Kidney (tissue), 14 donors: ENCODE results near the gene ATG16L2. TPM values are rescaled to one million over a fixed set of nuclear protein-coding genes. Genes with fewer than 3 reads are reported as not detected.
"Not testable (repeated sequence)": the region's sequence is repeated elsewhere in the genome, so short reads cannot be mapped to it uniquely, and the experiment has no call there.

Experiments used
- DNase-seq, 5 donors: peaks; one replicate each; pipeline ENCODE4 v3.0.0-alpha.2; 2013 to 2020
- FAIRE-seq: peaks from 2 replicates; lab custom pipeline; 2012; peaks lifted over from hg19 to GRCh38; lab: Jason Lieb, UNC
- H3K27ac ChIP-seq, 2 donors: one replicate each; pipeline ENCODE4 v1.7.0; 2013; ENCODE audit warnings: low read depth in 2 of 2, low read length in 2 of 2, inconsistent platforms in 1 of 2
- H3K27me3 ChIP-seq: one replicate; pipeline ENCODE4 v1.7.1; 2013; ENCODE audit warnings: low read length, inconsistent platforms; ENCODE audit not compliant: control insufficient read depth, insufficient read depth
- H3K36me3 ChIP-seq, 3 donors: one replicate each; pipeline versions ENCODE4 v1.7.0 to v1.7.1; 2013; ENCODE audit warnings: low read length in 3 of 3, control low read depth in 1 of 3, inconsistent platforms in 1 of 3; ENCODE audit not compliant: insufficient read depth in 3 of 3, control insufficient read depth in 2 of 3
- H3K4me1 ChIP-seq, 3 donors: one replicate each; pipeline versions ENCODE4 v1.7.0 to v1.7.1; 2013; ENCODE audit warnings: low read length in 3 of 3, inconsistent platforms in 1 of 3, low read depth in 1 of 3; ENCODE audit not compliant: control insufficient read depth in 2 of 3, insufficient read depth in 2 of 3
- H3K4me3 ChIP-seq, 3 donors: one replicate each; pipeline versions ENCODE4 v1.7.0 to v1.8.1; 2013; ENCODE audit warnings: low read length in 3 of 3, control low read depth in 1 of 3, inconsistent platforms in 1 of 3
- H3K9ac ChIP-seq, 3 donors: one replicate each; pipeline versions ENCODE4 v1.7.0 to v1.7.1; 2013; ENCODE audit warnings: low read length in 3 of 3, control low read depth in 1 of 3, inconsistent platforms in 1 of 3
- H3K9me3 ChIP-seq, 3 donors: one replicate each; pipeline versions ENCODE4 v1.7.0 to v1.7.1; 2013; ENCODE audit warnings: low read length in 3 of 3, control low read depth in 1 of 3, inconsistent platforms in 1 of 3; ENCODE audit not compliant: control insufficient read depth in 2 of 3, insufficient read depth in 1 of 3
- CTCF ChIP-seq: IDR thresholded peaks from 3 replicates; pipeline ENCODE4 v1.5.1; 2012; ENCODE audit warnings: mild to moderate bottlenecking, moderate library complexity, borderline replicate concordance; ENCODE audit not compliant: insufficient read depth; ENCODE audit errors: extremely low read depth
- intact Hi-C: fragments of 100-400 bp; cut with DNase I; formaldehyde crosslinking; loops from one replicate; pipeline ENCODE4 v1.11.1; 2022
- polyA plus RNA-seq: library from polyadenylated mRNA; stranded (reverse); fragments of 350-450 nt; fragmentation: Illumina TruSeq; extraction: RNeasy Lipid Tissue Mini Kit (QIAGEN cat#74804); gene quantifications from one replicate; pipeline ENCODE4 v1.2.3, GENCODE V29; 2014; ENCODE audit warnings: low read depth, low replicate concordance; ENCODE audit not compliant: insufficient read depth
- total RNA-seq: library from RNA; stranded (reverse); fragmentation: NEBNext Ultra II Directional; extraction: Animal tissue kit (Norgen Biotek cat#: 25700); gene quantifications from one replicate; pipeline ENCODE4 v1.2.1, GENCODE V29; 2021
- donor health status: control.
- donor health status: control.
- donor health status: control.
- donor health status: control.
- donor health status: control.
- donor health status: DM: yes; HTN: yes; CAD: no.
- donor health status: Normal renal cell carcinoma (clear cell type).

The ATG16L2 gene
- total and polyA plus RNA-seq, 2 donors from 2014 or later = 16.1 to 38.6 TPM

- no peak for FAIRE-seq
- H3K4me1 ChIP-seq = peaks cover 0 to 4% (median 4%) of the 10 kb centered on the region in 3 donors
- no peaks in the 10 kb centered on the region for H3K27me3 ChIP-seq
- H3K36me3 ChIP-seq = no peaks in the 10 kb centered on the region
- no peak for TF ChIP-seq CTCF
- H3K9me3 ChIP-seq = no peaks in the 10 kb centered on the region
- no peak overlapping the region for H3K27ac ChIP-seq
- no peak for DNase-seq
- intact Hi-C loops = no loop called here
- no peak overlapping the region for H3K9ac ChIP-seq
- no peak overlapping the region for H3K4me3 ChIP-seq
These were observed 6.4 kb upstream of the ATG16L2 start for GRCh38 chr11:72807792-72808191.

DNA sequence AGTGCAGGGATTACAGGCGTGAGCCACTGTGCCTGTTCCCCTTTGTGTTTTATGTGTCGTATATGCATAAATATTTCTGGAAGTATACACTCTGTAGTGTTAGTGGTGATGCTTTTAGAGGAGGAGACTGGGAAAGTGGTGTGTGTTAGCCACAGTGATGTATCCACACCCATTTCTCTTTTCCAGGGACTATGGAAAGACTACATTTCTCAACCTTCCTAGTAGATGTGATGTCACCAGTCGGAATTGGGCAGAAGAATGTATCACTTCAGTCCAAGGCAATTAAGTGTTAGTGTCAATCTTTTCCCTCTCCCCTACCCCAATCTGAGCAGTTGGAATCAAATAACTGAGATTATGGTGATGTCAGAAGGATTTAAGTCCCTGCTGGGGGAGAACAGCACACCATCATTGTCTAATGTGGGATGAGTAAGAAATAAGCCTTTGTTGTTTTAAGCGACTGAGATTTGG is 5.8 kb upstream of the ATG16L2 start:
- Histone ChIP-seq H3K9ac (no peak overlapping the region), H3K4me1 (peaks cover 0 to 10% (median 9%) of the 10 kb centered on the region in 3 donors), H3K27ac (no peak overlapping the region), H3K9me3 (no peaks in the 10 kb centered on the region), H3K4me3 (no peak overlapping the region), H3K36me3 (no peaks in the 10 kb centered on the region), H3K27me3 (no peaks in the 10 kb centered on the region)
- DNase-seq = no peak
- TF ChIP-seq CTCF = no peak
- intact Hi-C loops = no loop called here
- no peak for FAIRE-seq

GRCh38 chr11:72811686-72812085 is 2.5 kb upstream of the ATG16L2 start:
- H3K4me3 ChIP-seq, FAIRE-seq, H3K9ac ChIP-seq, H3K9me3 ChIP-seq, DNase-seq, H3K36me3 ChIP-seq, H3K27me3 ChIP-seq, intact Hi-C loops, H3K27ac ChIP-seq: not testable (repeated sequence)
- H3K4me1 ChIP-seq = peaks cover 0 to 12% (median 9%) of the 10 kb centered on the region in 3 donors

DNA sequence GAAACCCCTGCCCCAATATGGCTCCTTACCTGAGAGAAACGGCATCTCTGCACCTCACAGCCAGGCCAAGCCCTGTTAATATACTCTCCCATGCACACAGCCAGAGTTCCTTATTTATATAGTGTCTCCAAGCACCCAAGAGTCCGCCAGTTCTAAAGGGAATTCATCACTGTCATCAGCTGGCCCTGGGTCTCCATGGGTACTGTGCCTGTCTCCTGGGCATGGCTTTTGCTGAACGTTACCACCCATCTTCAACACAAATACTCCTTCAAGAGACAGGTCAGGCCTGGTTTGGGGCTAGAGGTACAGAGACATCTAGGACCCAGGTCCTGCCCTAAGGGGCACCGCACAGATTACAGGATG is 1.6 kb upstream of the ATG16L2 start:
- Histone ChIP-seq H3K36me3 (peaks cover 0 to 2% (median 0%) of the 10 kb centered on the region in 3 donors), H3K9ac (peak overlapping the region in 2 of 3 donors; percentile 46 to 53), H3K4me1 (peaks cover 0 to 12% (median 9%) of the 10 kb centered on the region in 3 donors), H3K9me3 (no peaks in the 10 kb centered on the region), H3K27ac (no peak overlapping the region), H3K4me3 (peak overlapping the region in 2 of 3 donors; percentile 82 to 95), H3K27me3 (no peaks in the 10 kb centered on the region)
- DNase-seq = peak in 3 of 5 donors; percentile 44 to 56 (median 47)
- no peak for FAIRE-seq
- intact Hi-C loops = no loop called here
- no peak for TF ChIP-seq CTCF
